ENCODE data around the gene ANKRD60. TPM values are rescaled to one million over a fixed set of nuclear protein-coding genes. Genes with fewer than 3 reads are reported as not detected.

The ANKRD60 gene
- total RNA-seq, 1 experiment from 2014 or later: not detected

DNA sequence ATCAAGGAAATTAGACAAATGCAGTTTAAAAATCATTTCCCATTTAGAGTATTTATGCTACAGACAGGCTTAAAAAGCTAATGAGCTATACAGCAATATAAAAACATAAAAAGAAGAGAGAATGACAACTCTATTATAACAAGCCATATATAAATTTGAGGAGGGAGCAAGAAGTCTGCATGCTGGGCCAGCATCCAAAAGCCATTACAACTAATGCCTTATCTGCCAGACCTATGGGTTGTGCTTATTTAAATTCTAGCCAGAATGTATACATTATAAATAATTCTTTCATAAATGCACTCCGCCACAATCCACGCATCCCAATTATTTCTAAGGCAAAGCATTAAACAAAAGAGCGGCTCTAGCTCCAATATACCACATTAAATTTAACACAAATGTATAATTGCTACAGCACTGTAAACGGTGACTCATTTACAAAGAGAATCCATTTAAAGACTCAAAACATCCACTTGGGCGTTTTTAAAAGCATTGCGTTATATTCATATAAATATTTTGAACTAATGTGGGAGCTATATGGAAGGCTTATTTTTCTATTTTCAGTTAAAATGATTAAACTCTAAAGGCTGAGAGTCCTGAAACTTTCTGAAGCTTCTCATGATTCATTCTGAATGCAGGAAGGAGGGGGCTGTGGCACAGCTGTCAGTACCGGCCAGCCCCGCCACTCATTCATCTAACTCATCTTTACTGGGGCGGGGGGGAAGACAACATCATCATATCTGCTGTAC is 43.3 kb upstream of the ANKRD60 start:
- 100% methylated on average over 3 of the region's 9 CpGs for WGBS (ENCODE audit: extremely low coverage, insufficient read length, low lambda C conversion rate)
- Histone ChIP-seq H2AK5ac (ENCODE audit: insufficient read length, low read length) (no peak overlapping the region), H3K23me2 (ENCODE audit: insufficient read length, low read depth, low read length, poor library complexity, severe bottlenecking) (no peaks in the 10 kb centered on the region), H3K14ac (ENCODE audit: insufficient read depth, low read length) (no peak overlapping the region), H2BK15ac (ENCODE audit: low read depth, low read length) (no peak overlapping the region), H2BK5ac (ENCODE audit: insufficient read length, low read length) (no peak overlapping the region), H3K4ac (ENCODE audit: low read depth, low read length) (no peak overlapping the region), H4K8ac (replicated peaks; ENCODE audit: insufficient read length, low read depth, low read length) (no peak overlapping the region), H3K4me2 (ENCODE audit: insufficient read depth, insufficient read length, low read length) (no peak overlapping the region), H3K9me3 (ENCODE audit: control insufficient read depth, low read depth, low read length) (no peaks in the 10 kb centered on the region), H2AFZ (ENCODE audit: low read length) (no peak overlapping the region), H3K9ac (ENCODE audit: extremely low read depth, insufficient read length, low read length) (no peak overlapping the region), H3K56ac (ENCODE audit: insufficient read length, low read depth, low read length) (no peak overlapping the region), H3K27ac (ENCODE audit: insufficient read length, low read depth, low read length) (no peak overlapping the region), H4K91ac (ENCODE audit: insufficient read length, low read depth, low read length) (no peak overlapping the region), H2BK12ac (ENCODE audit: insufficient read length, low read depth, low read length) (no peak overlapping the region), H3K79me1 (ENCODE audit: insufficient read depth, low read depth, low read length, poor library complexity, severe bottlenecking) (no peaks in the 10 kb centered on the region), H2BK120ac (ENCODE audit: low read depth, low read length, poor library complexity, severe bottlenecking) (no peak overlapping the region), H3K18ac (ENCODE audit: insufficient read length, low read depth, low read length) (no peak overlapping the region), H4K5ac (ENCODE audit: insufficient read length, low read depth, low read length) (no peak overlapping the region), H3K27me3 (ENCODE audit: insufficient read depth, low read length) (no peaks in the 10 kb centered on the region), H3K4me1 (ENCODE audit: insufficient read depth, low read length) (no peaks in the 10 kb centered on the region), H3K23ac (ENCODE audit: insufficient read length, low read depth, low read length) (no peak overlapping the region), H4K20me1 (ENCODE audit: control insufficient read depth, insufficient read depth, insufficient read length) (peaks cover 2% of the 10 kb centered on the region), H2BK20ac (ENCODE audit: low read depth, low read length, poor library complexity, severe bottlenecking) (no peak overlapping the region), H3K79me2 (ENCODE audit: insufficient read depth, low read length) (no peaks in the 10 kb centered on the region), H3T11ph (ENCODE audit: low read length) (no peak overlapping the region)
- peaks cover 3 to 6% of the 10 kb centered on the region in 2 experiments; a peak in 2 of 5 replicates for H3K9me3 Mint-ChIP-seq
- no peak overlapping the region for H3K27ac Mint-ChIP-seq
- H3K27me3 Mint-ChIP-seq (ENCODE audit: low read depth): no peaks in the 10 kb centered on the region
- H3K4me1 Mint-ChIP-seq: peaks cover 6% of the 10 kb centered on the region in 2 experiments
- DNase-seq: no peak
- no peak overlapping the region for H3K4me3 Mint-ChIP-seq
- H3K36me3 Mint-ChIP-seq (ENCODE audit: insufficient read depth in 1 of 3, low read depth in 3 of 3): peaks cover 3 to 34% (median 24%) of the 10 kb centered on the region in 3 experiments; a peak in 6 of 7 replicates
- TF ChIP-seq, protein P1, sequence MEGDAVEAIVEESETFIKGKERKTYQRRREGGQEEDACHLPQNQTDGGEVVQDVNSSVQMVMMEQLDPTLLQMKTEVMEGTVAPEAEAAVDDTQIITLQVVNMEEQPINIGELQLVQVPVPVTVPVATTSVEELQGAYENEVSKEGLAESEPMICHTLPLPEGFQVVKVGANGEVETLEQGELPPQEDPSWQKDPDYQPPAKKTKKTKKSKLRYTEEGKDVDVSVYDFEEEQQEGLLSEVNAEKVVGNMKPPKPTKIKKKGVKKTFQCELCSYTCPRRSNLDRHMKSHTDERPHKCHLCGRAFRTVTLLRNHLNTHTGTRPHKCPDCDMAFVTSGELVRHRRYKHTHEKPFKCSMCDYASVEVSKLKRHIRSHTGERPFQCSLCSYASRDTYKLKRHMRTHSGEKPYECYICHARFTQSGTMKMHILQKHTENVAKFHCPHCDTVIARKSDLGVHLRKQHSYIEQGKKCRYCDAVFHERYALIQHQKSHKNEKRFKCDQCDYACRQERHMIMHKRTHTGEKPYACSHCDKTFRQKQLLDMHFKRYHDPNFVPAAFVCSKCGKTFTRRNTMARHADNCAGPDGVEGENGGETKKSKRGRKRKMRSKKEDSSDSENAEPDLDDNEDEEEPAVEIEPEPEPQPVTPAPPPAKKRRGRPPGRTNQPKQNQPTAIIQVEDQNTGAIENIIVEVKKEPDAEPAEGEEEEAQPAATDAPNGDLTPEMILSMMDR (conservative IDR thresholded peaks at IDR 0.05): no peak
